HUES6 (cell line): ENCODE measurements around the gene PRPS2.

Experiments used
- H3K27ac ChIP-seq: 2 replicates; pipeline ENCODE4 v1.7.0; 2013; ENCODE audit warnings: low read depth, mild to moderate bottlenecking, low read length, inconsistent platforms
- H3K27me3 ChIP-seq: 2 replicates; pipeline ENCODE4 v1.6.1; 2013; ENCODE audit warnings: low read length; ENCODE audit not compliant: control insufficient read depth, insufficient read depth
- H3K36me3 ChIP-seq: 2 replicates; pipeline ENCODE4 v1.6.1; 2013; ENCODE audit warnings: low read length; ENCODE audit not compliant: control insufficient read depth, insufficient read depth
- H3K4me1 ChIP-seq: 2 replicates; pipeline ENCODE4 v1.6.1; 2013; ENCODE audit warnings: low read length; ENCODE audit not compliant: control insufficient read depth, insufficient read depth
- H3K4me3 ChIP-seq: 2 replicates; pipeline ENCODE4 v1.5.1; 2013; ENCODE audit warnings: low read depth, low read length
- H3K9ac ChIP-seq: one replicate; pipeline ENCODE4 v1.6.1; 2013; ENCODE audit warnings: mild to moderate bottlenecking, low read length
- H3K9me3 ChIP-seq: 2 replicates; pipeline ENCODE4 v1.6.1; 2013; ENCODE audit warnings: low read depth, low read length; ENCODE audit not compliant: control insufficient read depth, insufficient read depth

The PRPS2 gene

DNA sequence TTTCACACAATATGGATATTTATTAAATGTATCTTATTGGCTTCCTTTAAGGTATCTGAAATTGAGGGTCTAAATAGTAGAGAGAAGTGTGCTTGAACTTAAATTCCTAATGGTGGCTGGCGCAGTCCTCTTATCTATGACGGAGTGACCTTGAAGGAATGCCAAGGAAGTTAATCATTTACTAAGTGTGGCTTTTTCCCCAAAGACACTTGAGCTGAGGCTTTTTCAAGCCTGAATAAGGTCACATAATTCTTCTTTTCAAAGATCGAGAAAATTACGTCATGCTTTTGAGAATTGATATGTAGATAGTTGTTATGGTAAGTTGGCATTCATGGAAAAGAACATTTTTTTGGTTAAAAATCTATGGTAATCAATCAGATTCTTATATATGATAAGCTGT lies 11.7 kb upstream of the PRPS2 start:
- H3K4me1 ChIP-seq = no peaks in the 10 kb centered on the region
- H3K9ac ChIP-seq = no peak overlapping the region
- no peak overlapping the region for H3K27ac ChIP-seq
- no peak overlapping the region for H3K4me3 ChIP-seq
- no peaks in the 10 kb centered on the region for H3K9me3 ChIP-seq
- no peaks in the 10 kb centered on the region; the same call in 1 of the 2 replicates for H3K27me3 ChIP-seq
- no peaks in the 10 kb centered on the region for H3K36me3 ChIP-seq

- Histone ChIP-seq H3K4me1 (peaks cover 14% of the 10 kb centered on the region), H3K36me3 (0 out of 2 replicates have a peak, but pooled peaks cover 4% of the 10 kb centered on the region), H3K4me3 (no peak overlapping the region), H3K27ac (no peak overlapping the region), H3K27me3 (peaks cover 27% of the 10 kb centered on the region), H3K9me3 (no peaks in the 10 kb centered on the region), H3K9ac (no peak overlapping the region)
Measured at GRCh38 chrX:12788645-12789044, 2.6 kb upstream of the PRPS2 start.

DNA sequence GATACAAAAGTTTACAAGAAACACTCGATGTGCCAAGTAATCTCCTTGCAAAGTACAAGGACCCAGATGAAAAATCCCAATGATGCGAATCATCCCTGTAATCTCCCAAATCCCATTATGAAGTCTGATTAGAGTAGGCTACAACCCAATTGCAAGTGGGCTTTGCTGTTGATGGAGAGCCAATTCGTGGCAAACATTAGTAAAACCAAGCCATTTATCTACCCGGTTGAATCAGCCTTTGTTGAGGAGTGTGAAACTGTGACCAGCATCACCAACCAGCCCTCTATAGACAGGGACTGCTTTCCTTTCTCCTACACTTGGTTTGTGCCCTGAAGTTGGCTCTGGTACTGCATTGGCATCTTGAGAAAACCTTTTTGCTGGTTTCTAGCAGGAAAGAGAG lies 1.2 kb upstream of the PRPS2 start:
- Histone ChIP-seq H3K4me1 (peaks cover 14% of the 10 kb centered on the region), H3K9me3 (no peaks in the 10 kb centered on the region; the same call in 1 of the 2 replicates), H3K36me3 (peaks cover 16% of the 10 kb centered on the region; the same call in 1 of the 2 replicates), H3K27ac (no peak overlapping the region), H3K9ac (no peak overlapping the region), H3K27me3 (peaks cover 27% of the 10 kb centered on the region), H3K4me3 (no peak overlapping the region)

- peaks cover 23% of the 10 kb centered on the region; the same call in 1 of the 2 replicates for H3K36me3 ChIP-seq
- peak overlapping the region; percentile 52 for H3K9ac ChIP-seq
- H3K9me3 ChIP-seq = no peaks in the 10 kb centered on the region; the same call in 1 of the 2 replicates
- no peak overlapping the region for H3K27ac ChIP-seq
- peaks cover 25% of the 10 kb centered on the region for H3K27me3 ChIP-seq
- peaks cover 14% of the 10 kb centered on the region for H3K4me1 ChIP-seq
- H3K4me3 ChIP-seq = peak overlapping the region; percentile 99
Measured at GRCh38 chrX:12790885-12791256, 341 bp upstream of the PRPS2 start.

DNA sequence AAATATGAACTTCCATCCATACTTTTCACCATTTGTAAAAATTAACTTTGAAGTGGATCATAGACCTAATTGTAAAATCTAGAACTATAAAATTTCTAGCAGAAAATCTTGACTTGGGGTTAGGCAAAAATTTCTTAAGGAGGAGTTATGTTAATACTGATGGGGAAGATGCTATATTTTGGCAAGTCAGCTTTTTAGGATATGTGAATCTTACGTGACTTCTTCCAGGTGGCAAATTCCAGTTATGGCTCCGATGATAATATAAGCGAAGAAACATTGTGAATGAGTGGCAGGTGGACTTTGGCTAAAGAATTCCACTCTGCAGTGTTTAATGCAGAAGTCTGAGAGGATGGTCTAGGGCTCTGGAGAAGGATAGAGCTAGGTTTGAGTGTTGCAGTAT lies 1.5 kb downstream of the PRPS2 start:
- Histone ChIP-seq H3K36me3 (peaks cover 28% of the 10 kb centered on the region), H3K9me3 (no peaks in the 10 kb centered on the region; the same call in 1 of the 2 replicates), H3K4me1 (peaks cover 14% of the 10 kb centered on the region), H3K27me3 (peaks cover 24% of the 10 kb centered on the region), H3K9ac (peak overlapping the region; percentile 94), H3K4me3 (peak overlapping the region; percentile 99), H3K27ac (no peak overlapping the region)

- Histone ChIP-seq H3K27ac (no peak overlapping the region), H3K36me3 (peaks cover 48% of the 10 kb centered on the region), H3K27me3 (peaks cover 18% of the 10 kb centered on the region), H3K9ac (no peak overlapping the region), H3K9me3 (no peaks in the 10 kb centered on the region; the same call in 1 of the 2 replicates), H3K4me1 (peaks cover 14% of the 10 kb centered on the region), H3K4me3 (no peak overlapping the region)
Measured at GRCh38 chrX:12794654-12795053, 3.4 kb downstream of the PRPS2 start.

DNA sequence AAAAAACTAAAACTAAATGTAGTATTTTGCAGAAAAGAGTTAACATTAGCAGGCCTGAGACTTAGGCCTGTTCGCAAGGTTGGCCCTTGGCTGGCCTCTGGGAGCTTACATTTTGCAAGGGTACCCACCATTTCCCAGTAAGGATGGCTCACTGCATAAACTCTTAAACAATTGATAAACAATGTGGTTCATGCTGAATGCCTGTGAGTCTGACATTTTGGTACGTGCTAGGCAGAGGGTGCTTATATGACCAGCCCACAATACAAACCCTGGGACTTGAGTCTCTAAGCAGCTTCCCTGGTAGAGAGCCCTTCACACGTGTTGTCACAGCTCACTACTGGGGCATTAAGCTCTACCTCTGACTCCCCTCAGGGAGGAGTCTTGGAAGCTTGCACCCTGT lies 7.4 kb downstream of the PRPS2 start:
- H3K27ac ChIP-seq = no peak overlapping the region
- peaks cover 81% of the 10 kb centered on the region for H3K36me3 ChIP-seq
- H3K27me3 ChIP-seq = no peaks in the 10 kb centered on the region
- no peaks in the 10 kb centered on the region; the same call in 1 of the 2 replicates for H3K9me3 ChIP-seq
- no peaks in the 10 kb centered on the region for H3K4me1 ChIP-seq
- H3K9ac ChIP-seq = no peak overlapping the region
- H3K4me3 ChIP-seq = no peak overlapping the region

DNA sequence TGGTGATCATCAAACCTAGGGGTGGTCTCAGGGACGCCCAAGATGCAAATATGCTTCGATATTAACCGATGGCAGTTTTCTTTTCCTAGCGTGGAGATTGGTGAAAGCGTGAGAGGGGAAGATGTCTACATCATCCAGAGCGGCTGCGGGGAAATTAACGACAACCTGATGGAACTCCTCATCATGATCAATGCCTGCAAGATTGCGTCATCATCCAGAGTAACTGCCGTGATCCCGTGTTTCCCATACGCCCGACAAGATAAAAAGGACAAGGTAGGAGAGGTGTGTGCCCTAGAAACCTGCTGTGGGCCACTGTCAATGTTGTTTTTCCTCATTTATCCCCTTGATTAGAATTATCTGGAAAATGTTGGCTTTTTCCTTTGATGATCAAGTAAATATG lies 7.9 kb downstream of the PRPS2 start:
- Histone ChIP-seq H3K36me3 (peaks cover 80% of the 10 kb centered on the region), H3K4me1 (no peaks in the 10 kb centered on the region), H3K9me3 (no peaks in the 10 kb centered on the region; the same call in 1 of the 2 replicates), H3K27me3 (no peaks in the 10 kb centered on the region), H3K9ac (no peak overlapping the region), H3K27ac (no peak overlapping the region), H3K4me3 (no peak overlapping the region)

DNA sequence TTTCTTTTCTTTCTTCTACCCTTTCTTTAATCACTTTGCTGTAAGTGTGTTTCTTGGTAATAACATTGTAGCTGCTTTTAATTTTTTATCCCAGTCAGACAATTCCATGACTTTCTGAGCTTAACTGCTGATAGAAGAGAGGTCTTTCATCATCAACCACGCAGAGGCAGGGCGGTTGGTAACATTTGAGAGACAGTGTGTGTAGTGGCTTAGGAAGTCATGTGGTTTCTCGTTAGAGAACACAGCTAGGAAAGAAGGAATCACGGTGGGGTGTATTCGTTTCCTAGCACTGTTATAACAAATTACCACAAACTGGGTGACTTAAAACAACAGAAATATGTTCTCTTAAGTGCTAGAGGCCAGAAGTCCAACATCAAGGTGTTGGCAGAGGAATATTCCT lies 11.5 kb downstream of the PRPS2 start:
- Histone ChIP-seq H3K27ac (no peak overlapping the region), H3K9ac (no peak overlapping the region), H3K4me3 (no peak overlapping the region), H3K4me1 (no peaks in the 10 kb centered on the region), H3K27me3 (no peaks in the 10 kb centered on the region; the same call in 1 of the 2 replicates), H3K9me3 (no peaks in the 10 kb centered on the region), H3K36me3 (peaks cover 84% of the 10 kb centered on the region)

- H3K9ac ChIP-seq = no peak overlapping the region
Measured at GRCh38 chrX:12804655-12805054, 13.4 kb downstream of the PRPS2 start.

DNA sequence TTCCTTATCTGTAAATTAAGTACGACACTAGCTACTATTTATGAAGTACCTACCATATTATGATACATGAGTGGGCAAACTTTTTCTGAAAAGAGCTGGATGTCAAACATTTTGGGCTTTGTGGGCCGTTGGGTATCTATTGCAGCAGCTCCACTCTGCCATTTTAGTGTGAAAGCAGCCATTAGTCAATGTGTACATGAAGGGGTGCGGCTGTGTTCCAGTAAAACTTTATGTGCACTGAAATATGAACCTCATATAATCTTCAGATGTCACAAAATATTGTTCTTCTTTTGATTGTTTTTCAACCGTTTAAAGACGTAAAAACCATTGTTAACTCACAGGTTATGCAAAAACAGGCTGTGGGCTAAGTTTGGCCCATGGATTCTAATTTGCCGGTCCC lies 14.1 kb downstream of the PRPS2 start:
- Histone ChIP-seq H3K9me3 (no peaks in the 10 kb centered on the region), H3K4me3 (no peak overlapping the region), H3K27me3 (no peaks in the 10 kb centered on the region; the same call in 1 of the 2 replicates), H3K36me3 (peaks cover 79% of the 10 kb centered on the region), H3K9ac (no peak overlapping the region), H3K4me1 (peaks cover 7% of the 10 kb centered on the region; the same call in 1 of the 2 replicates), H3K27ac (no peak overlapping the region)

More at GRCh38 chrX:12804655-12805054, 13.4 kb downstream of the PRPS2 start:
- H3K36me3 ChIP-seq = peaks cover 79% of the 10 kb centered on the region
- no peaks in the 10 kb centered on the region; the same call in 1 of the 2 replicates for H3K27me3 ChIP-seq
- H3K4me1 ChIP-seq = peaks cover 6% of the 10 kb centered on the region; the same call in 1 of the 2 replicates
- H3K4me3 ChIP-seq = no peak overlapping the region
- no peaks in the 10 kb centered on the region for H3K9me3 ChIP-seq
- H3K27ac ChIP-seq = no peak overlapping the region
